Activated gamma-delta T cell treated with anti-CD3 and anti-CD28 coated beads, Interleukin-2, amount 50 U/mL, for 16 hours (primary cell): Measurements from ENCODE around the gene KLC4.
"Not testable (repeated sequence)": the region's sequence is repeated elsewhere in the genome, so short reads cannot be mapped to it uniquely, and the experiment has no call there.

Source experiments
- DNase-seq: peaks from one replicate; pipeline ENCODE4 v3.0.0-alpha.2; 2020; ENCODE audit warnings: low read depth

Gene KLC4

DNA sequence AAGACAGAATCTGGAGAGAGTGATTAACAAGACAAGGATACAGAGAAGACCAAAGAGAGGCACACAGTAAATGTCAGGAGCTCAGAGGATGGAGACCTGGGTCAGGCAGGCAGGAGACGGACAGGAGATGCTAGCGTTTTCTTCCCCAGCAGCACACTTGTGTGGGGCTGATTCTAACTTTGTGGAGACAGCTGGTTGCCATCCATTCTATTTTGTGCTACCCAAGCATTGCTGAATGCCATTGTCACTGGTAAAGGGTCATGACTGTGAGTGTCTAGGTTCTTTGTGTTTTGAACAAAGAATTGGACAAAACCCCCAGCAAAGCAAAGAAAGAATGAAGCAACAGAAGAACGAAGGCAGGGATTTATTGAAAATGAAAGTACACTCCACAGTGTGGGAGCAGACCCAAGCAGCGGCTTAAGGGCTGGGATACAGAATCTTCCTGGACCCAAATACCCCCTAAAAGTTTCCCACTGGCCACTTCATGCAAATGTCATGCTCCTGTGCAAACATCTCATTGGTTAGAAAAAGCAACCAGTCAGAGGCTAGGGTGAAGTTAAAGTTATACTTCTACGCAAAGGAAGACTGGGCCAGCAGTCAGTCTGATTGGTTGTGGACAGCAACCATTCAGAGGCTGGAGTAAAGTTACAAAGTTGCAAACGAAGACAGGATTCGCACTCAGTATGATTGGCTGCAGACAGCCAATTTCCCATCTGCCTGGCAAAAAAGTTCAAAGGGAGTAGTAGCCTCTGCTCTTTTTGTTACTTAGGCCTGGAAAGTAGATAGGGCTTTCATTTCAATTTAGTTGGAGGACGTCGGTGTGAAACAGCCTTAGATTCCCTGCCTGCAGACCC lies 34.2 kb downstream of the KLC4 start:
- DNase-seq = no peak

DNA sequence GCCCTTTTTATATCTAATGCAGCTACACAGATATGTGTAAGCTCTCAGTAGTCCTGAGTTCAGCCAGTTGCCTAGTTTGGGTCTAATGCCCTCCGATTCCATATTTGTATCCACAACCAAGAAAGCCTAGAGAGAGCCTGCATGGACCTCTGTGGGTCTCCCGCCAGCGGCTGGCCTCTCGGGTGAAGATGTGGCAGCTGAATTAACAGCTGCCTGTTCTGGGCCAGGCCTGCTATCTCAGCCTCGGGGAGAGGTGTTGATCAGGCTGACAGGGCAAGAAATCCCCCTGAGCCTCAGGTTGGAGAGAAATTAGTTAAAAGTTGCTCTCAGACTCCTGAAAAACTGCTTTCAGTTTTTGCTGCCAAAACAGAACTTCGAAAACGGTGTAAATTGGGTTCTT lies 36.5 kb downstream of the KLC4 start:
- DNase-seq = no peak

DNA sequence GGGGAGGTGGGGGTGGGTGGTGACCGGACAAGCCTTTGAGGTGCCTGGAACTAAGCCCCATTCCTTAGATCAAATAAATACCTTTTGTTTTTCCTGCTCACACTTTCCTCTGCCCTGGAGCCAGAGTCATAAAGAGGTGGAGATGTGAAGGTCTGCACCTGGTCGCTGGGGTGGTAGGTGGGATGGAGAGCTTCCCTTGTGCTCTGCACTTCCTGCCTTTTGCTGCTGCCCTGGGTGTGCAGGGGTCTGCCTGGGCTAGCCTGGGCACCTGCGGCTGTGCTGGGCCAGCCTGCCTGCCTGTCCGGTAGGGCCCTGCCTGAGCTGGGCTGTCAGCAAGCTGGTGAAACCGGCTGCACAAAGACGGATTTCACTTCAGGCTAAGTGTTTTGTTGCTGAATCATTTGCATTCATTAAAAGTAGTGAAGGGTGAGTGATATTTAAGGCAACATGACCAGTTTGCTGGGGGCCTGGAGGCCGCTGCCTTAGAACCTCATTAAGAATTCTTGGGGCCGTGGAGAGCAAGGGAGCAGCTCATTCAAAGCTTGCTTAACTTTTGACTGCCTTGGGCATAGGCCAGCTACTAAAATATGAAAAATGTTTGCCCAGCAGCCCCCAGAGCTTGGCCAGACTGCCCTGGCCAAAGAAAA lies 37.1 kb downstream of the KLC4 start:
- DNase-seq = no peak

DNA sequence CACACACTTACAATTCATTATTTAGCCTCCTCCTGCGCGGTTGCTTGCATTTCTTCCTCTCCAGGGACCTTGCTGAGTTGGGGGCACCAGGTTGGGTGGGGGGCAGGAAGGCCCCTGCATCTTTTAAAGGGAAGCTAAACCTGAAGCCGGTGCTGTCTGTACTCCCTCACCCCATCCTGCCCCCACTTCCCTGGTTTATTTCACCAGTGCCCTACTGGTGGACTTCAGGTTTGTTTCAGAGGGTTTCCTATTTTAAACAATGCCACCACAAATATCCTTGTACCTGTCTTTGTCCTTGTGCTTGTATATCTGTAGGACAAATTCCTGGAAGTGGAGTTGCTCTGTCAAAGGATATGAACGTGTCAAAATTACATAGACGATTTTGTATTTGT lies 37.7 kb downstream of the KLC4 start:
- DNase-seq = no peak

DNA sequence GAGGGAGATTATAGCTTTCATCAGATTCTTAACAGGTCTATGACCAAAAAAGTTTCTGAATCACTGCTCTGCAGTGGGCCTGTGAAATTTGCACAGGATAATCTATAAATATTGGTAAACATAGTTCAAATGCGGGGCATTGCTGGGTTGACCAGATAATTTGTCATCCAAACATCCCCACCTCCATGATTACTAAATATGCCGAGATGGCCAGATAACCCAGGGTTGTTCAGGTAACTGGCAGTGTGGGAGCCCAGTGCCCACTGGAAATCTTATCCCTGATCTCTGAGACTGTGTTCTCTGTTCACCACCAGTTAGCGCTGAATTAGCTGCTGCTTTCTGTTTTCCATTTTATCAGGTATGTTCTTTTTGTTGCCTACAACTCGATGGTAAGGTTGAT lies 38.1 kb downstream of the KLC4 start:
- DNase-seq = no peak

DNA sequence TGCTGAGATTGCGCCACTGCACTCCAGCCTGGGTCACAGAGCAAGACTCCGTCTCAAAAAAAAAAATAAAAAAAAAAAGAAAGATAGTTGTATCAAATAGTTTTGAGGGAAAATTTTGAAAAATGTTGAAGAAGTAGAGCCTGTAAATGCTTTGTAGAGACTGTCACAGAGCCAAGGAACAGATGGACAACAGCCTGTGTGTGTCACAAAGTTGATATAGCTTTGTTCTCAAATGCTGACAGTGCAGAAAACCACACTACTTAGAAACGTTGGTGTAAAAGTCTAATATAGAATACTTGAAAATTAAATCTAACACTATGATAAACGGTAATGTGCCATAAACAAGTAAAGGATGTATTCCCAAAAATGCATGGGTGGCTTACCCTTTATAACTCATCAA lies 42.1 kb downstream of the KLC4 start:
- DNase-seq = no peak

DNA sequence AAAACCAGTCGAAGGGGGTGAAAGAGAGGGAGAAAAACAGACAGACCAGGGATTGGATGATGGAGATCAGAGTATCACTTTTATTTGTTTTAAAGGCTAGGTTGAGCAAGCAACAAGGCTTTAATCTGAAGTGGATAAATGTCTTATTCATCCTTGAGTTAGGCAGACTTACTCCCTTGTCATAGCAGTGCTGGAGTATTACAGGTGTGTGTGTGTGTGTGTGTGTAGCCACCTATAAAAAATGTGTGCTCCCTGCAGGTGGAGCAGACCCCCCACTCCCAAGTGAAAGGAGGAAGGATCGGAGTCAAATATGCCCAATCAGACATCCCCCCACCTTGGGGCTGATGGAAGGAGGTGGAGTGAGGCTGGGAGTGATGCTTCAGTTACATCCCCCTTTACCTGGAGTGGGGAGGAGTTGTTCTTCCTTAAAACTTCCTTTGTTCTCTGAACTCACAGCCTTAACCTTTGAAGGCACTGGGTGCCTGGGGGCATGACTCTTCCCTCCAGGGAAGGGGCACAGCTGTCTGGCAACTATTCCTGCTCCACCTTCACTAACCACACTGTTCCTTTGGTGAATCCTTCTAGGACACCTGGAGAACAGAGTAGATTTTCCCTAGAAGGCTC lies 43.9 kb downstream of the KLC4 start:
- no peak for DNase-seq

DNA sequence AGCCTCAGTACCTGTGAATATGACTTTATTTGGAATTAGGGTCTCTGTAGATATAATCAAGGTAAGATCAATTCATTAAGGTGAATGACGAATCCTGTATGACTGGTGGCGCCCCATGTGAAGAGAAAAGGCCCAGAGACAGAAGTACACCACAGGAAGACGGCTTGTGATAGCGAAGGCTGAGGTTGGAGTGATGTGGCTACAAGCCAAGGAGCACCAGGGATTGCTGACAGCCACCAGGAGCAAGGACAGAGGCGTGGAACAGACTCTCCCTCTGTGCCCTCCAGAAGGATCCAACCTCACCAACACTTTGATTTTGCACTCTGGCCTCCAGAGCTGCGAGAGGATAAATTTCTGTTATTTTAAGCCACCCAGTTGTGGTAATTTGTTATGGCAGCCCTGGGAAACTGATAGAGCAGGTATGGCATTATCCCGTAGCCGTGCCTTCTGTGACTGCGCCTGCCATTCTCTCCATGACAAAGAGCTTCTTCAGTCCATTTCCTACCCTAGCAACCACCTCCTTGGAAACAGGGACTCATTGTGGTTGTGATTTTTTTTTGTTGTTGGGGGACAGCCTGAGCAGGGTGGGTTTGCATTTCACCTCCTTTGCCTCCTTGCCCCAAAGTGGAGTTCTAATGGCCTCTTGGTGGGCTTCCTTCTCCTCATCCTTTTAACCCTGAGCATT lies 46.2 kb downstream of the KLC4 start:
- DNase-seq = no peak

DNA sequence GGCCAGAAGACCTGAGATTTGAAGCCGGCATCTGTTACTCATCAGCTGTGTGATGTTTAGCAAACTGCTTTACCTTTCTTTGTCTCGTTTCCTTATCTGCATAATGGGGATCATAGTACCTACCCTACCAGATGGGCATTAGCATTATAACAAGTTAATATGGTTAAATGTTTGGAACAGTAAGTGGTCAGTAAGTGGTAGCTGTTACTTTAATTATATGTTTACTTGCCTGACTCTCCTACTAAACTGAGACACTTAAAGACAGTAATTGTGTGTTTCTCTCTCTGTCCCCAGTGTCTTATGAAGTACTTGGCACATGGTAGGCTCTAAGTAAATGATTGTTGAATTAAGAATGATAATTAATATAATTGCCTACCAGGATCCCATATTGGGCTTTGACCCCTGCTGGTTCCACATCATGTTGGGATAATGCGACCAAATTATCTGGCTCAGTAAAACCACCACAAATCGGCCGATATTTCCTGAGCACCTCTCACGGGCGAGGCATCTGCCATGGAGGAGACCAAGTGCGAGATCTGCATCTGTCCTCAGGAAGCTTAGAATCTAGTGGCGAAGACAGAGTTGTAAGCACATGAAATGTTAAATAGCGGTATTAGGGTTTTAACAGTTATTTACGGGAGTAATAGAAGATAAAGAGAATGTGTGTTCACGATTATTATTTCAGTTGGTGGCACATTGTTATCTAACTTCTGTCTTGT lies 48.1 kb downstream of the KLC4 start:
- DNase-seq = no peak

DNA sequence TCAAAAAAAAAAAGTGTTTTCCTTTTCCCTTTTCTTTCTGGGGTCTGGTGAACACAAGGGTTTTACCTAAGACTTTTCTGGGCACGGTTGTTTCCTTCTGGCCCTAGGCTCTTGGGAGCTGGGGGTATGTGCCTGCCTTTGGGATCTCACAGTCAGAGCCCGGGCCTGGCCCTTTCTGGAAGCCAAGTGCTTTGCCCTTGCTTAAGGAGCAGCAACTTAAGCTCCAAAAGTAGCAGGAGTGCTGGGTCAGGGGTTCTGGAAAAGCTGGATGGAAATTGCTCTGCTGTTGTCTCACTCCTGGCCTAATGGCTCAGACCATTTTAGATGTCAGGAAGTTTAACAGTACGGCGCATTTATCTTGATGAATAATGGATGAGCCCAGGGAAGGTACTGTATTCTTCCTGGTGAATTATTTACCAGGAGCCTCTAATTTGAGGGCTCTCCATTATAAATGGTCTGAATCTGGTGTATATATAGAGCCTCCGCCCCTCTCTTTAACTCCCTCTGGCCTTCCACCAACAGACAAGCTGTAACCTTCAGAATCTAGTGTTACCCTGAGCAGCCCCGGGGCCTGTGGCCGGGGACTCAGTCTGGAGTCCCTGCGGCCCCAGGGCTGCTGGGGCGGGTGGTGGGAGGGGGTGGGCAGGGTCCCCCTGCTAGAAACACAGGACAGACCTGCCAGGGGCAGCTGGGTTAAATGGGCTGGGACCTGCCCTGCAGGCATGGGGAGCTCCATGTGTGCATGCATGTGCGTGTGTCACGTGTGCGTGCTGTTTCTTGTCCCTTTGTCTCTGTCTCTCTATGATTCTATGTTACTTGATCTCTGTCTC lies 54.2 kb downstream of the KLC4 start:
- no peak for DNase-seq

DNA sequence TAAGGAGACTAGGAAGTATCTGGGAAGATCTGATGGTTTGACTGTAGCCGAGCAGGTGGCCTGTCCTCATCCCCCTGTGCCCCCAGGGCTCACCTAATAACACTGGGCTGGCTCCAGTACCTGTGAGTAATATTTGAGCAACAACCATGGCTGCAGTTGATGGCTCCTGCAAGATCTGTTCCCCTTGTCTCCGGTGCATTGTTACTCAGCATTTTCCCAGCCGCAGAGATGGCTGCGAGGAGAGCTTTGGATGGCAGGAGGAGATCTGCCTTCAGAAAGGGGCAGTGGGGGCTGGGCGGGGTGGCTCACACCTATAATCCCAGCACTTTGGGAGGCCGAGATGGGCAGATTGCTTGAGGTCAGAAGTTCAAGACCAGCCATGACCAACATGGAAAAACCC lies 55.9 kb downstream of the KLC4 start:
- DNase-seq = no peak

DNA sequence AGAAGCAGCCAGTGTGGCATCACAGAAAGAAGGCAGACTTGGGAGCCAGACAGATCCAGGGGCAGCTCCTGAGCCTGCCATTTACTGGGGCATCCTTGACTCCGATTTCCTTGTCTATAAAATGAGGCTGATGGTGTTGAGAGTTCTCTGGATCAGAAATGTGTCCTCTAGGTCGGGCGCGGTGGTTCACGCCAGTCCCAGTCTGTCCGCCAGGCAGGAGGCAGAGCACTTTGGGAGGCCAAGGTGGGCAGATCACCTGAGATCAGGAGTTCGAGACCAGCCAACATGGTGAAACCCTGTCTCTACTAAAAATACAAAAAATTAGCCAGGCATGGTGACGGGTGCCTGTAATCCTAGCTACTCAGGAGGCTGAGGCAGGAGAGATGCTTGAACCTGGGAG lies 58.0 kb downstream of the KLC4 start:
- DNase-seq = not testable (repeated sequence)

DNA sequence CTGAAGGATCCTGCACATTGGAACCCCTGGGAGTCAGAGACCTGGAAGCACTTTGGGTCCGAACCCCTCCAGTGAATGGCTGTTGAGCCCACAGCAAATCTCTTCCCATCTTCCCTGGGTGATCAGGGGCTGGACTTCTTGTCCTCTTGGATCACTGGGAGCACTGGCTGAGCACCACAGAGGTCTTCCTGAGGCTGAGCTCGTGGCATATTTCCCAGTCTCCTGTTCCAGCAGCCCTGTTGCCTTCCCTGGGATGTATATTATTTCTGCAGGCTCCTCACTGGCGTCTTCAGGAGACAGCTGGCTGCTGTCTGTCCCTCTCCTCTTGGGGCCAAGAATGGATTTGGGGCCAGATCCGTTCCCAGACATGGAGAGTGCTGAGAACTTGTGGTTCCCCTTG lies 60.1 kb downstream of the KLC4 start:
- DNase-seq = no peak

DNA sequence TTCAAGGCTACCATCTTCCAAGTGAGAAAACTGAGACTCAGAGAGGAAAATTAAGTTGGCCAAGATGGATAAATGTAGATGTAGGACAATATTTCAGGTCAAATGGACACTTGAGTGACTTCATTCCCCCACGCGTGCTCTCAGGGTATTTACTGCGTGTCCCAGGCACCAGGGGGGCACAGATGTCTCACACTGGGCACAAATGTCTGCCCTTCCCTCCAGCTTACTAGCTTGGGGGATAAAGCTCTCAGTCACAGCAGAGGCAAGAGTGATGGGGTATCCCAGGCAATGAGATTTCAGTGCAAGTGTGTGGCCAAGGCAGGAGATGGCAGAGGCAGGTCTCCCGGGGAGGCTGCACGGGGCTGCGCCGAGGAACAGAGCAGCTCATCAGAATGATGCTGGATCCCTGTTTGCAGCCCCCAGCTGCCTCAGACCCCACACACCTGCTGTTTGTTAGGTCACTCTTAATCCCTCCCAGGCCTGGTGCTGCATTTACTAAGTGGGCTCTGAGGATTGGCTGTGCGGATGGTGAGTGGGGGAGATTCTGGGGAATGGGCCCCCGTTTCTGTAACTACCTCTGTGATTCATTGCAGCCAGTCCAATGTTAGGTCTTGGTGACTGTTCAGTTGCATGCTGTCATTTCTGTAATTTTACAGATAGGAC lies 60.8 kb downstream of the KLC4 start:
- DNase-seq = no peak

DNA sequence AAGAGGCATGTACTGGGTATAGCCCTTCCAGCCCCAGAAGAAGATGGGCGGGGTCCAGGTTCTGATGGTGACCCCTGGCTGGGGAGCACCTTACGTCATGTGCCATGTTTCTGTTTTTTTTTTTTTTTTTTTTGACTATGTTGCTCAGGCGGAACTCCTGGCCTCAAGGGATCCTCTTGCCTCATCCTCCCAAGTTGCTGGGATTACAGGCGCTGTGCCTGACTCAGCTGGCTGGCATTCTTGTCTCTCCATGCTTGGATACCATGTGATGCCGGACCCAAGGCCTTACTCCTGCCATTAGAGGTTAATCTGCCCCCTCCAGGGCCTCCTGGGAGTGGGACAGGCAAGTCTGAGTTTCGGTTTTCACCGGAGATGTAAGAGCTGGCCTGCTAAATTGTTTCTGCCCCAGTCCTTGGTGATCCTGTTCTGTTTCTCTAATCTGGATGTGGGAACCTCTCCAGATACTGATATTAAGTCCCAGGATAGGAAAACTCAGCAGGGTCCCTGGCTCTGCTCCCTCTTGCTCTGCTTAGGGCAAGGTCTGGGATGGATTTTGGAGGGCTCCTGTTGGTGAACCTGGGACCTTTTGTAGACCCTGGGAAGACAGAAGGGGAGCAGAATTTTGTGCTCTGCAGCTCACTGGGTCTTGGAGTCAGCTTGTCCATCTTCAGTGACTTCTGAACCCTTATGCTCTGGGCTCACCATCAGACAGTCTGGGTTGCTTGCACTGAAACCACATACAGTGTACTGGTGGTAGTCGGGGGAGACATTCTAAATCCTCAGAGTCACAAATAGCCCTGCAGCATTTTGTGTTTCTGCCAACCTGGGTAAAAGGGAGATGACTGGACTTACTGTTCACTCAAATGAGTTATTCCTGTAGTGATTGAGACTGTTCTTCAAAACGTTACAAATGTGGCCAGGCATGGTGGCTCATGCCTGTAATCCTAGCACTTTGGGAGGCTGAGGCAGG lies 61.8 kb downstream of the KLC4 start:
- no peak for DNase-seq

DNA sequence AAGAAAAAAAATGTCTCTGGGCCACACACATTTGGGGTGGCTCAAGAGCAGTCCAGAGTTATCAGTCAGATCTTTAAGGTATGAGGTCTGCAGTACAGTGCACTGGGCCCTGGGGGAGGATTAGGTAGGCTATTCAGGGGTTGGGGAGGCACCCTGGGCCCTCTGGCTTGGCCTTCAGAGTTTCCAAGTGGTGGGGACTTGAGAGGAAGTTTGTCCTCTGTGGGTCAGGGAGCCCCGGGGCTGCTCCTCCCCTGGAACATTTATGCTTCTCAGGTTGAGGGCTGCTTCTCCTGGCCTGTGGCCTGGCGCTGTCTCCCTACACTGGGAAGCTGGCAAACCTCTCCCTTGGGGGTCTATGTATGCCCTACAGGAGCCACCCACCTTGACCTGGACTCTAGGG lies 62.7 kb downstream of the KLC4 start:
- DNase-seq = no peak

DNA sequence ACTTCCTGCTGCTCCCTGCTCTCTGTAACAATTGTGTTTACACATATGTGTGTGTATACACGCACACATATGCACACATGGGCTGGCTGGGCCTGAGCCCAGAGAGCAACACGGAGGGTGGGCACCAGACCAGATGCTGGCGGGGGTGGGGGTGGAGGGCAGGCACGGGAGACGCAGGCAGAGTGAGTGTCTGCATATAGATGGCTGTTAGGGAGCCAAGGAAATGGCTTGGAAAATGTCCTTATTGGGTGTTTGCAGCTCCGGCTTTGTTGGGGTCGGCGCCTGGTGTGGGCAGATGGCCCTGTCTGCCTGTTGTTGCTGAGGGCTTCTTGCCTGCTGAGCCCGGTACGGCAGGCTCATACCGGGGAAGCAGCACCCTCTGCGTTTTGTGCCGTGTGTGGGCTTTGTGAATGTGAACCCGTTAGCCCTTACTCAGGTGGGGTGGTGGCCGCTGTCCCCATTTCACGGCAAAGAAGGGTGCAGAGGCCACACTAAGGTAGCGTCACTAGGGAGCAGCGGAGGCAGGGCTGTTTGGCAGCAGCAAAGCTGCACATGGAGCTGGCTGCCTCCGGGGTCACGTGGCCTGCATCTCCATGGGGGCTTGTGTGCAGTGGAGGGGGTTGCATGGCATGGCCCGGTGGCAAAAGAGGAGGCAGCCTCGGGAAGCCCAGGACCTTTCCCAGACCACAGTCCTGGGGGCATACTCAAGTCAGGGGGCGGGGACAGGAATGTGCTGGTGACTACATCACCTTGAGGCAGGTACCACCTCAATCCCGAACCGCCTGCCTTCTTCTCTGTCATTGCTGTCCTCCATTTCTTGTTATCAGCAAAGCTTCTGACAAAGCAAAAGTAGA lies 64.3 kb downstream of the KLC4 start:
- no peak for DNase-seq

DNA sequence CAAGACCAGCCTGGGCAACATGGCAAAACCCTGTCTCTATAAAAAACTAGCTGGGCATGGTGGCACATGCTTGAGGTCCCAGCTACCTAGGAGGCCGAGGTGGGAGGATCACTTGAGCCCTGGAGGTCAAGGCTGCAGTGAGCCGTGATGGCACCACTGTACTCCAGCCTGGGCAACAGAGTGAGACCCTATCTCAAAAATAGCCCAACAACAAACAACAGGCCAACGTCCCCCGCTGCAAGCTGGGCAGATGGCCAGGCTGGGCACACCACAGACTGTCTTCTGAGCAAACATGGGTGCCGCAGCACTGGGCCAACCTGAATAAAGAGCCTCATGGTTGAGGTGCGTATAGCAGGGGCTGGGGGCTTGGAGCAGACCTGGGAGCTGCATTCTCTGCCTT lies 65.0 kb downstream of the KLC4 start:
- no peak for DNase-seq
